Esophagus muscularis mucosa (tissue), 4 donors: Measurements from ENCODE around the gene GNA15.

ENCODE experiments used
- CTCF ChIP-seq, 3 experiments: fragments of 200-600 bp in 2 of 3; fragments of 450-650 bp in 1 of 3; sonication (generic) in 2 of 3; IDR thresholded peaks; one replicate each; pipeline ENCODE4 v1.5.1; 2017 to 2019; ENCODE audit warnings: antibody characterized with exemption in 3 of 3, mild to moderate bottlenecking in 2 of 3, moderate library complexity in 1 of 3
- EP300 ChIP-seq: sonication (generic); formaldehyde crosslinking; IDR thresholded peaks from one replicate; pipeline ENCODE4 v1.6.1; 2017; ENCODE audit warnings: antibody characterized with exemption
- POLR2A ChIP-seq: fragments of 450-650 bp; IDR thresholded peaks from one replicate; pipeline ENCODE4 v1.6.1; 2017; ENCODE audit warnings: antibody characterized with exemption, moderate library complexity, mild to moderate bottlenecking, low read depth
- POLR2AphosphoS5 ChIP-seq, 2 donors: sonication (generic); formaldehyde crosslinking; IDR thresholded peaks; one replicate each; pipeline ENCODE4 v1.6.1; 2017; ENCODE audit warnings: antibody characterized with exemption in 2 of 2

DNA sequence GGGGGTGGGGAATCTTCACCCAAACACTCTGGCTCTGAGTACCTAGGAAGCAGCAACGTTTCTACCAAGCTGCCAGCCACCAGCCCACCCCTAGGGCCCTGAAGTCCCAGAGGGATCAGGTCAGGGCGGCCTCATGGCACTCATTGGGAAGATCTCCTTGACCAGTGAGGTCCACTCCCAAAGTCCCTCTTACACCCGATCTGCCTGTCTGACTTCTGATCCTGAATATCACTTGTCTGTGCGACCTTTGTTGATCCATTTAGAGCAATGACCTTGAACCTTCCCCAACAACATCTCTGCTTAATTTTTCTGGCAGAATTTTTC lies 2.1 kb upstream of the GNA15 start:
- TF ChIP-seq CTCF (IDR thresholded peaks at IDR 0.05), result no peak
- no peak for TF ChIP-seq POLR2A
- no peak for TF ChIP-seq POLR2AphosphoS5 (IDR thresholded peaks at IDR 0.05)
- no peak for TF ChIP-seq EP300
